SK-N-SH treated with all-trans-retinoic acid at 6 μM for 48 hours (cell line): ENCODE data around the gene SLC4A1AP.
A peak's percentile ranks its signal among the peaks of the same experiment; 100 is the strongest.

Source experiments
- ATAC-seq: fragments of 200-7000 bp; cut with Tn5 transposase; 3 replicates; pipeline ENCODE4 v1.9.1; 2020; ENCODE audit warnings: mild to moderate bottlenecking, moderate library complexity
- ARNTL ChIP-seq: fragments of 450-650 bp; formaldehyde crosslinking; IDR thresholded peaks from 2 replicates; pipeline ENCODE4 v1.5.0; 2020; ENCODE audit warnings: low read depth, mild to moderate bottlenecking, moderate library complexity, borderline replicate concordance
- CREB5 ChIP-seq: fragments of 250-450 bp; sonication (Bioruptor Pico); IDR thresholded peaks from 2 replicates; pipeline ENCODE4 v1.5.1; 2020; ENCODE audit warnings: low read depth, mild to moderate bottlenecking, moderate library complexity
- CSDC2 ChIP-seq: fragments of 250-450 bp; sonication (Bioruptor Pico); IDR thresholded peaks from 2 replicates; pipeline ENCODE4 v1.5.0; 2020; ENCODE audit warnings: mild to moderate bottlenecking, moderate library complexity
- CSRNP3 ChIP-seq: fragments of 250-450 bp; sonication (Bioruptor Pico); IDR thresholded peaks from 2 replicates; pipeline ENCODE4 v1.5.1; 2021; ENCODE audit warnings: mild to moderate bottlenecking, moderate library complexity
- ESRRG ChIP-seq: fragments of 250-450 bp; sonication (Bioruptor Pico); IDR thresholded peaks from 2 replicates; pipeline ENCODE4 v1.6.1; 2021; ENCODE audit warnings: mild to moderate bottlenecking
- GLIS3 ChIP-seq: fragments of 250-450 bp; sonication (Bioruptor Pico); IDR thresholded peaks from 2 replicates; pipeline ENCODE4 v1.5.0; 2020; ENCODE audit warnings: mild to moderate bottlenecking, moderate library complexity
- ISL1 ChIP-seq: fragments of 250-450 bp; sonication (Bioruptor Pico); IDR thresholded peaks from 2 replicates; pipeline ENCODE4 v2.1.2; 2022; ENCODE audit warnings: mild to moderate bottlenecking, moderate library complexity
- PATZ1 ChIP-seq: fragments of 250-450 bp; sonication (Bioruptor Pico); IDR thresholded peaks from 2 replicates; pipeline ENCODE4 v1.8.0; 2020; ENCODE audit warnings: mild to moderate bottlenecking, moderate library complexity, borderline replicate concordance
- POU6F1 ChIP-seq: fragments of 250-450 bp; sonication (Bioruptor Pico); IDR thresholded peaks from 2 replicates; pipeline ENCODE4 v1.8.0; 2021; ENCODE audit warnings: low read depth, mild to moderate bottlenecking, moderate library complexity, borderline replicate concordance
- PPARA ChIP-seq: fragments of 250-450 bp; sonication (Bioruptor Pico); IDR thresholded peaks from 2 replicates; pipeline ENCODE4 v1.5.0; 2020; ENCODE audit warnings: mild to moderate bottlenecking, borderline replicate concordance
- SNAI2 ChIP-seq: fragments of 250-450 bp; sonication (Bioruptor Pico); IDR thresholded peaks from 2 replicates; pipeline ENCODE4 v1.5.0; 2020; ENCODE audit warnings: mild to moderate bottlenecking, moderate library complexity
- TCF4 ChIP-seq: fragments of 250-450 bp; sonication (Bioruptor Pico); IDR thresholded peaks from 2 replicates; pipeline ENCODE4 v1.8.0; 2021; ENCODE audit warnings: mild to moderate bottlenecking, moderate library complexity, borderline replicate concordance
- TSHZ2 ChIP-seq: fragments of 250-450 bp; sonication (Bioruptor Pico); IDR thresholded peaks from 2 replicates; pipeline ENCODE4 v1.5.0; 2020; ENCODE audit warnings: mild to moderate bottlenecking, moderate library complexity
- ZC3H10 ChIP-seq: fragments of 250-450 bp; sonication (Bioruptor Pico); IDR thresholded peaks from 2 replicates; pipeline ENCODE4 v1.5.1; 2021; ENCODE audit warnings: mild to moderate bottlenecking, moderate library complexity
- ZFP3 ChIP-seq: fragments of 250-450 bp; sonication (Bioruptor Pico); IDR thresholded peaks from 2 replicates; pipeline ENCODE4 v1.5.0; 2020; ENCODE audit warnings: mild to moderate bottlenecking, moderate library complexity
- ZFP30 ChIP-seq: fragments of 450-650 bp; formaldehyde crosslinking; IDR thresholded peaks from 2 replicates; pipeline ENCODE4 v1.5.0; 2022; ENCODE audit warnings: mild to moderate bottlenecking, moderate library complexity
- ZNF565 ChIP-seq: fragments of 450-650 bp; formaldehyde crosslinking; conservative IDR thresholded peaks from 2 replicates; pipeline ENCODE4 v1.5.0; 2020; ENCODE audit warnings: low read depth, mild to moderate bottlenecking, moderate library complexity
- ZNF70 ChIP-seq: fragments of 450-650 bp; formaldehyde crosslinking; IDR thresholded peaks from 2 replicates; pipeline ENCODE4 v1.5.0; 2020; ENCODE audit warnings: mild to moderate bottlenecking, moderate library complexity
- ZNF8 ChIP-seq: fragments of 450-650 bp; formaldehyde crosslinking; IDR thresholded peaks from 2 replicates; pipeline ENCODE4 v1.5.0; 2020; ENCODE audit warnings: mild to moderate bottlenecking, moderate library complexity

Gene SLC4A1AP

GRCh38 chr2:27702302-27702701 lies 38.6 kb downstream of the SLC4A1AP start (continued):
- no peak for TF ChIP-seq PATZ1 (CRISPR knock-in tag)
- no peak for TF ChIP-seq ZNF70 (CRISPR knock-in tag)

GRCh38 chr2:27703638-27704341 lies 40.1 kb downstream of the SLC4A1AP start:
- TF ChIP-seq TCF4 (peak; percentile 64; the same call in 1 of the 2 replicates), ARNTL (no peak), ZFP30 (no peak), GLIS3 (no peak)
- ATAC-seq = peak; percentile 89

- ATAC-seq = no peak
These were observed 40.7 kb downstream of the SLC4A1AP start for GRCh38 chr2:27704342-27704876.

GRCh38 chr2:27705851-27706622 lies 42.3 kb downstream of the SLC4A1AP start:
- TF ChIP-seq SNAI2 (CRISPR knock-in tag) (peak; percentile 66; the same call in 1 of the 2 replicates), PATZ1 (CRISPR knock-in tag) (0 out of 2 replicates have a peak, but pooled peaks have one; percentile 41), ZFP3 (CRISPR knock-in tag) (peak; percentile 63; the same call in 1 of the 2 replicates), POU6F1 (CRISPR knock-in tag) (no peak), CSDC2 (CRISPR knock-in tag) (peak; percentile 85; the same call in 1 of the 2 replicates), ZNF70 (CRISPR knock-in tag) (no peak), CSRNP3 (CRISPR knock-in tag) (no peak), CREB5 (CRISPR knock-in tag) (peak; percentile 78), ISL1 (peak; percentile 54)
- ATAC-seq = peak; percentile 81

More at GRCh38 chr2:27704342-27704876, 40.7 kb downstream of the SLC4A1AP start:
- TF ChIP-seq PPARA (no peak), ZC3H10 (CRISPR knock-in tag) (no peak), ZNF8 (CRISPR knock-in tag) (no peak), ZNF565 (CRISPR knock-in tag) (no peak), CSDC2 (CRISPR knock-in tag) (no peak), SNAI2 (CRISPR knock-in tag) (no peak), GLIS3 (no peak), ESRRG (CRISPR knock-in tag) (no peak), ZFP3 (CRISPR knock-in tag) (no peak), TSHZ2 (CRISPR knock-in tag) (no peak)
